ENCODE measurements around the gene ATAT1. TPM values are rescaled to one million over a fixed set of nuclear protein-coding genes. Genes with fewer than 3 reads are reported as not detected.

ATAT1 gene
- total RNA-seq, 1 donor from 2014 or later: 1.7 TPM

- ATAC-seq (ENCODE audit: poor library complexity) (peak; percentile 87), DNase-seq (peak; percentile 92)
- intact Hi-C loops (cut with DNase I): loop anchor here (2.0 to 10.0 kb wide), 2 partner anchors 44 to 206 kb away; partner anchors contain the start of gene DDR1
These were observed 52.5 kb downstream of the ATAT1 start for GRCh38 chr6:30678964-30679726.

- ATAC-seq (ENCODE audit: poor library complexity): no peak
- intact Hi-C loops (cut with DNase I): loop anchor here (2.0 to 10.0 kb wide), 2 partner anchors 43 to 205 kb away; partner anchors contain the start of gene DDR1
- DNase-seq: no peak
These were observed 53.3 kb downstream of the ATAT1 start for GRCh38 chr6:30679765-30680535.

- intact Hi-C loops (cut with DNase I): no loop called here
- ATAC-seq (ENCODE audit: poor library complexity) (no peak), DNase-seq (no peak)
These were observed 55.1 kb downstream of the ATAT1 start for GRCh38 chr6:30681766-30682142.

- intact Hi-C loops (cut with DNase I): no loop called here
- DNase-seq (peak; percentile 91), ATAC-seq (ENCODE audit: poor library complexity) (peak; percentile 18)
These were observed 55.8 kb downstream of the ATAT1 start for GRCh38 chr6:30682143-30683117.

GRCh38 chr6:30683183-30683979, 56.7 kb downstream of the ATAT1 start:
- no peak for ATAC-seq (ENCODE audit: poor library complexity)
- no peak for DNase-seq
- intact Hi-C loops (cut with DNase I): no loop called here

- intact Hi-C loops (cut with DNase I): no loop called here
- ATAC-seq (ENCODE audit: poor library complexity) (no peak), DNase-seq (no peak)
These were observed 57.3 kb downstream of the ATAT1 start for GRCh38 chr6:30683980-30684338.

GRCh38 chr6:30684386-30685156, 57.9 kb downstream of the ATAT1 start:
- ATAC-seq (ENCODE audit: poor library complexity): no peak
- DNase-seq: peak; percentile 79
- intact Hi-C loops (cut with DNase I): no loop called here

- DNase-seq (no peak), ATAC-seq (ENCODE audit: poor library complexity) (no peak)
- intact Hi-C loops (cut with DNase I): no loop called here
These were observed 58.7 kb downstream of the ATAT1 start for GRCh38 chr6:30685157-30686008.

- peak; percentile 91 for DNase-seq
- intact Hi-C loops (cut with DNase I): no loop called here
- ATAC-seq (ENCODE audit: poor library complexity): peak; percentile 67
These were observed 59.6 kb downstream of the ATAT1 start, which contains the start of gene PPP1R18 for GRCh38 chr6:30686009-30686907. Gene PPP1R18 (minus strand): TSS chr6:30686645. CDS start chr6:30686018, 627 bp downstream.

GRCh38 chr6:30686908-30687658, 60.4 kb downstream of the ATAT1 start:
- intact Hi-C loops (cut with DNase I): no loop called here
- peak; percentile 99 for DNase-seq
- peak; percentile 77 for ATAC-seq (ENCODE audit: poor library complexity)

GRCh38 chr6:30687659-30688431, 61.2 kb downstream of the ATAT1 start:
- ATAC-seq (ENCODE audit: poor library complexity) (no peak), DNase-seq (peak; percentile 65)
- intact Hi-C loops (cut with DNase I): no loop called here

- ATAC-seq (ENCODE audit: poor library complexity) (no peak), DNase-seq (no peak)
- intact Hi-C loops (cut with DNase I): no loop called here
These were observed 61.9 kb downstream of the ATAT1 start for GRCh38 chr6:30688569-30688968.

- no peak for DNase-seq
- no peak for ATAC-seq (ENCODE audit: poor library complexity)
- intact Hi-C loops (cut with DNase I): no loop called here
These were observed 62.6 kb downstream of the ATAT1 start for GRCh38 chr6:30689022-30689865.
